PC-9 (cell line): ENCODE measurements around the gene TRIM10.

Experiments used
- CTCF ChIP-seq: fragments of 200-600 bp; sonication (generic); conservative IDR thresholded peaks from 2 replicates; pipeline ENCODE4 v1.6.1; 2017; ENCODE audit warnings: mixed run types, antibody characterized with exemption, mild to moderate bottlenecking, moderate library complexity
- EZH2 ChIP-seq: fragments of 200-600 bp; sonication (generic); IDR thresholded peaks from 2 replicates; pipeline ENCODE4 v1.8.0; 2017; ENCODE audit warnings: antibody characterized with exemption, low read depth

GRCh38 chr6:30136570-30137286 lies 24.3 kb downstream of the TRIM10 start:
- TF ChIP-seq CTCF (no peak), EZH2 (no peak)
